Upper lobe of left lung (tissue), 6 donors: ENCODE data around the gene CSF1R. TPM values are rescaled to one million over a fixed set of nuclear protein-coding genes. Genes with fewer than 3 reads are reported as not detected.
A peak's percentile ranks its signal among the peaks of the same experiment; 100 is the strongest.

ENCODE experiments used
- ATAC-seq, 2 donors: fragments of 200-7000 bp; cut with Tn5 transposase; one replicate each; pipeline ENCODE4 v1.9.1; 2022; ENCODE audit warnings: mild to moderate bottlenecking in 2 of 2, moderate library complexity in 2 of 2; ENCODE audit not compliant: low FRiP score in 2 of 2
- DNase-seq, 2 donors: peaks; one replicate each; pipeline ENCODE4 v3.0.0-alpha.2; 2019 to 2020
- H3K27ac ChIP-seq, 4 donors: fragments of 200-600 bp; sonication (generic); one replicate each; pipeline ENCODE4 v1.5.1; 2016 to 2019
- H3K27me3 ChIP-seq, 4 donors: fragments of 200-600 bp; sonication (generic); one replicate each; pipeline ENCODE4 v1.5.1; 2017 to 2019
- H3K36me3 ChIP-seq, 4 donors: fragments of 200-600 bp; sonication (generic); one replicate each; pipeline ENCODE4 v1.5.1; 2016 to 2019
- H3K4me1 ChIP-seq, 4 donors: fragments of 200-600 bp; sonication (generic); one replicate each; pipeline ENCODE4 v1.5.1; 2018 to 2019
- H3K4me3 ChIP-seq, 4 donors: fragments of 200-600 bp; sonication (generic); one replicate each; pipeline ENCODE4 v1.5.1; 2017 to 2019; ENCODE audit warnings: mild to moderate bottlenecking in 2 of 4, moderate library complexity in 1 of 4
- H3K9me3 ChIP-seq, 4 donors: fragments of 200-600 bp; sonication (generic); one replicate each; pipeline ENCODE4 v1.5.1; 2018 to 2019
- CTCF ChIP-seq, 6 experiments: fragments of 450-650 bp in 4 of 6; fragments of 200-600 bp in 2 of 6; sonication (generic) in 2 of 6; IDR thresholded peaks; one replicate each; pipeline ENCODE4 v1.5.1; 2016 to 2019; ENCODE audit warnings: antibody characterized with exemption in 6 of 6
- EP300 ChIP-seq, 4 donors: sonication (generic); formaldehyde crosslinking; IDR thresholded peaks; one replicate each; pipeline ENCODE4 v1.5.1; 2017; ENCODE audit warnings: antibody characterized with exemption in 4 of 4, control low read depth in 2 of 4
- POLR2A ChIP-seq, 4 donors: fragments of 450-650 bp; IDR thresholded peaks; one replicate each; pipeline ENCODE4 v1.5.1; 2016 to 2017; ENCODE audit warnings: antibody characterized with exemption in 4 of 4, mild to moderate bottlenecking in 2 of 4
- POLR2AphosphoS5 ChIP-seq, 2 donors: sonication (generic); formaldehyde crosslinking; IDR thresholded peaks; one replicate each; pipeline ENCODE4 v1.5.1; 2017; ENCODE audit warnings: antibody characterized with exemption in 2 of 2
- WGBS, 2 donors: methylation state at CpG; one replicate each; pipeline ENCODE4 v1.1.5; 2017 to 2018; 5-methylcytosine and 5-hydroxymethylcytosine counted together
- total RNA-seq, 6 donors: library from RNA; depleted of rRNA in 4 of 6; stranded (reverse); fragments of >200 nt in 4 of 6; gene quantifications; one replicate each; pipeline versions ENCODE4 v1.1.0 to v1.2.1, GENCODE V29; 2016 to 2021
- donor health status: DM: no; HTN: no; CAD: no; lungs with moderate emphysema.
- donor health status: DM: no; HTN: yes; CAD: no; lungs with severe emphysema.

CSF1R gene
- total RNA-seq, 6 donors from 2014 or later: 13.9 to 101 (median 57.9) TPM

GRCh38 chr5:150111122-150111521 is 24.8 kb upstream of the CSF1R start:
- peaks cover 0 to 7% (median 0%) of the 10 kb centered on the region in 4 donors for H3K36me3 ChIP-seq
- DNase-seq: no peak
- H3K4me1 ChIP-seq: peaks cover 6 to 22% (median 7%) of the 10 kb centered on the region in 4 donors
- 84 to 89% methylated on average over 8 of the region's 8 CpGs for WGBS, 2 donors
- no peak overlapping the region for H3K4me3 ChIP-seq
- TF ChIP-seq POLR2A (IDR thresholded peaks at IDR 0.05) (no peak), CTCF (IDR thresholded peaks at IDR 0.05) (no peak), POLR2AphosphoS5 (IDR thresholded peaks at IDR 0.05) (no peak), EP300 (IDR thresholded peaks at IDR 0.05) (no peak)
- no peaks in the 10 kb centered on the region for H3K27me3 ChIP-seq
- no peaks in the 10 kb centered on the region for H3K9me3 ChIP-seq
- no peak for ATAC-seq
- H3K27ac ChIP-seq: no peak overlapping the region

- WGBS, 2 donors: 62 to 63% methylated on average over 4 of the region's 4 CpGs
- H3K27ac ChIP-seq: no peak overlapping the region
- DNase-seq (no peak), ATAC-seq (no peak)
- no peaks in the 10 kb centered on the region for H3K27me3 ChIP-seq
- peaks cover 6 to 22% (median 7%) of the 10 kb centered on the region in 4 donors for H3K4me1 ChIP-seq
- no peak for TF ChIP-seq POLR2A (IDR thresholded peaks at IDR 0.05)
- H3K9me3 ChIP-seq: no peaks in the 10 kb centered on the region
- H3K4me3 ChIP-seq: no peak overlapping the region
- peaks cover 0 to 5% (median 0%) of the 10 kb centered on the region in 4 donors for H3K36me3 ChIP-seq
Measured at GRCh38 chr5:150109921-150110320, 23.6 kb upstream of the CSF1R start.

- H3K4me3 ChIP-seq: no peak overlapping the region
- ATAC-seq (no peak), DNase-seq (peak in 1 of 2 donors; percentile 20)
- peaks cover 6 to 22% (median 7%) of the 10 kb centered on the region in 4 donors for H3K4me1 ChIP-seq
- H3K27me3 ChIP-seq: no peaks in the 10 kb centered on the region
- H3K27ac ChIP-seq: no peak overlapping the region
- TF ChIP-seq POLR2A (IDR thresholded peaks at IDR 0.05): no peak
- TF ChIP-seq POLR2AphosphoS5 (IDR thresholded peaks at IDR 0.05): no peak
- no peak for TF ChIP-seq EP300 (IDR thresholded peaks at IDR 0.05)
- no peak for TF ChIP-seq CTCF (IDR thresholded peaks at IDR 0.05)
- H3K36me3 ChIP-seq: no peaks in the 10 kb centered on the region
- no peaks in the 10 kb centered on the region for H3K9me3 ChIP-seq
- WGBS, 2 donors: 86 to 88% methylated on average over 2 to 11 of the region's 11 CpGs
Measured at GRCh38 chr5:150108711-150109514, 22.6 kb upstream of the CSF1R start.

- H3K4me1 ChIP-seq: peaks cover 1 to 16% (median 2%) of the 10 kb centered on the region in 4 donors
- no peak overlapping the region for H3K4me3 ChIP-seq
- no peak for TF ChIP-seq POLR2A (IDR thresholded peaks at IDR 0.05)
- no peak for TF ChIP-seq POLR2AphosphoS5 (IDR thresholded peaks at IDR 0.05)
- TF ChIP-seq EP300 (IDR thresholded peaks at IDR 0.05): no peak
- TF ChIP-seq CTCF (IDR thresholded peaks at IDR 0.05): no peak
- ATAC-seq (no peak), DNase-seq (no peak)
- no peaks in the 10 kb centered on the region for H3K9me3 ChIP-seq
- H3K27ac ChIP-seq: no peak overlapping the region
- H3K27me3 ChIP-seq: no peaks in the 10 kb centered on the region
- H3K36me3 ChIP-seq: no peaks in the 10 kb centered on the region
- 72 to 73% methylated on average over 4 of the region's 4 CpGs for WGBS, 2 donors
Measured at GRCh38 chr5:150107909-150108447, 21.6 kb upstream of the CSF1R start.

GRCh38 chr5:150106674-150107426 is 20.5 kb upstream of the CSF1R start:
- peaks cover 0 to 14% (median 0%) of the 10 kb centered on the region in 4 donors for H3K4me1 ChIP-seq
- DNase-seq (no peak), ATAC-seq (no peak)
- no peaks in the 10 kb centered on the region for H3K27me3 ChIP-seq
- TF ChIP-seq EP300 (IDR thresholded peaks at IDR 0.05) (no peak), POLR2AphosphoS5 (IDR thresholded peaks at IDR 0.05) (no peak), POLR2A (IDR thresholded peaks at IDR 0.05) (no peak), CTCF (IDR thresholded peaks at IDR 0.05) (no peak)
- no peaks in the 10 kb centered on the region for H3K36me3 ChIP-seq
- no peaks in the 10 kb centered on the region for H3K9me3 ChIP-seq
- H3K4me3 ChIP-seq: no peak overlapping the region
- WGBS, 2 donors: 58 to 69% methylated on average over 4 of the region's 4 CpGs
- H3K27ac ChIP-seq: no peak overlapping the region
